Fibroblast of peridontal ligament (primary cell): ENCODE measurements around the gene STYXL1.

Source experiments
- DNase-seq: peaks from one replicate; pipeline ENCODE4 v3.0.0-alpha.2; 2010; ENCODE audit errors: extremely low read depth

The STYXL1 gene

DNA sequence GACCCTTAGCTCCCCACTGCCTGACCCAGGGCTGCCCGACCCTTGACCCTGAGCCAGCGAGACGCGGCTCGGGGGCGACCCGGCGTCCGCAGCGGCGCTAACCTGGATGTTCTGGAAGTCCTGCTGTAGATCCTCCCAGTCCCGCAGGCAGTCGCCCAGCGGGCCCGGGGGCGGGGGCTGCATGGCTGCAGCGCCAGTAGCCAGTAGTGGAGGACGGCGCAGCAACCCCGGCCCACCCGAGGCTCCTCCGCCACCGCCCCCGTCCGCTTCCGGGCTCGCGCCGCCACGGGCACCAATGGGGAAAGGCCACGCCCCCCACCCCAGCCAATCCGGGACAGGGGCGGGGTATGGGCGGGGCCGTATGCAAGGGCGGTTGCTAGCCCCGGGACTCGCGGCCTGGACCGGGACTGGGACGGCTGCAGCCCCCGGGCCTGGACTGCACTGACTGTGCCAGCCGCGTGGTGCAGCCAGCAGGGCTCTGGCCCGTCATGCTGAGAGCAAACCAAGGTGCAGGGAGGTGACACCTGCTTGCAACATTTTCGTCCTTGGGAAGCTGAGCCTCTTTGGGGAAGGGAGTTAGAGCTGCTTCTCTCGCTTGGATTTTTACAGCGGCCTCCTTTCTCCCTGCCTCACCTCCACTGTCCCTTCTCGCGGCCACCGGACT is 53.3 kb downstream of the STYXL1 start, which contains the start of gene TMEM120A:
TMEM120A (minus strand) TSS at position 208 of the 664 bp plus-strand sequence; CDS start at position 183, 25 bp downstream.
- peak; percentile 82 for DNase-seq

DNA sequence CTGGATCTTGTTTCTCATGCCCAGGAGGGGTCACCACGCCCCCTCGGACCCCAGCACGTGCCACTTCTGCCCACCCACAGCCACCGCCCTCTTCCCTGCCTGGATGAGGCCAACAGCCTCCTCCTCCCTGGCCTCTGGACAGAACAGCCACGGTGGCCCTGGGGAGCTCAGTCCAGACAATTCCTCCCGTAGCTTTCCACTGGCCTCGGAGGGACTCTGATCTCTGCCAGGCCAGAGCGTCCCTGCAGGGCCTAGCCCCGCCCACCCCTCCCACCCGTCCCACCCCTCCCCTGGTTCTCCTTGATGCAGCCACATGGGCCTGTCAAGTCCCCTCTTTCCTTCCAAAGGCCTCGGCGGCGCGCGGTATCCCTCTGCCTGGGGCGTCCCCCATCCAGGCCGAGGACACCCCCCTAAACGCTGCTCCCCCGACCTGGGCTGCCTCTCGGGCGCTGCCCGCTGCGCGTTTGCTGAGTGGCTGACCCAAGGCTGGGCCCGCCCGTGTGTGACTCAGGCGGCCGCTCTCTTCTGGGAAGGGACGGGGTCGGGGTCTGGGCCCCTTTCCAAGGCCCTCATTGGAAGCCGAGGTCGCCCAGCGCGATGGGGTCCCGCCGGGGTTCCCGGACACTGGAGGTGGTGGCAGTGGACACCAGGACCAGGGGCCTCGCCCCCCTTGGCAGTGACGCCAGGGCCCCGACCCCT is 54.0 kb downstream of the STYXL1 start:
- peak; percentile 52 for DNase-seq

DNA sequence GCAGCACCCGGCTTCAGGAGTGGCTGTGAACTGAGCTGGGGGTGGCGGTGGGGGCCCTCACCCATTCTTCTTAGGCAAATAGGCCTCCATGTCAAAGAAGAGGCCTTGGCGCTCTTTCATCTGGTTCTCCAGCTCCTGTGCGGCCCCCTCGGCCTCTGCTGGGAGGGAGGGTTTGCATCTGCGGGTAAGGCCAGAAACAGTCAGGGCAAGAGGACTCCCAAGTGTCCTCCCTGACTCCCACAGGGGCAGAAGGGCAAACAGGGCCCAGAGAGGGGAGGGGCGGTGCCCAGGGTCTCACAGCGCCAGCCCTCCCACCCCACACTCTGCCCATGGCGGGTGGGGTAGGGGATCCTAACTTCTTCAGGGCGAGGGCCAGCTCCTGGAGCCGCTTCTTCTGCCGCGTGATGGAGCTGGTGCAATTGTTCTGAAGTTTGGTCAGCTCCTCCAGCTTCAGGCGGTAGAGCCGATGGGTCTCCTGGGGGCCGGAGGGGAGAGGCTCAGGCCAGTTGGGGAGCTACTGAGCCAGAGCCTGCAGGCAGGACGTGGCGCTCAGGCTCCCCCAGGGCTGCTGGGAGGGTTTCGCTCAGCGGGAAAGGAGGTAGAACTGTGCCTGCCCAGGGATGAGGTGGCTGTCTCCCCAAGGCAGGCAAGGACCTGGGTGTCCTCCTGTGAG is 55.6 kb downstream of the STYXL1 start:
- DNase-seq, result no peak

DNA sequence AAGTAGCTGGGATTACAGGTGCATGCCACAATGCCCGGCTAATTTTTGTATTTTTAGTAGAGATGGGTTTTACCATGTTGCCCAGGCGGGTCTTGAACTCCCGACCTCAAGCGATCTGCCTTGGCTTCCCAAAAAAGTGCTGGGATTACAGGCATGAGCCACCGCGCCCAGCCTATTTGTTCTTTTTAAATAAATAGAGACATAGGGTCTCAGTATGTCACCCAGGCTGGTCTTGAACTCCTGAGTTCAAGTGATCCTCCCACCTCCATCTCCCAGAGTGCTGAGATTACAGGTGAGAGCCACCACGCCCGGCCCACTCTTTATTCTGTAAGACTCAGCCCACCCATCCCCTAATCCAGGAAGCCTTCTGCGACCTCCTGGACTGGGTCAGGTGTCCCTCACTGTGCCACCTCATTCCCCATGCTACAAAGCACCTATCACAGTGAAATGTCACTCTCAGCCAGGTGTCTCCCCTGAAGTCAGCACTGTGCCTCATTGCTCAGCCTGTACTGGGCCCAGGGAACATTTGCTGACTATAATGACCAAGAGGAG is 56.2 kb downstream of the STYXL1 start:
- no peak for DNase-seq

DNA sequence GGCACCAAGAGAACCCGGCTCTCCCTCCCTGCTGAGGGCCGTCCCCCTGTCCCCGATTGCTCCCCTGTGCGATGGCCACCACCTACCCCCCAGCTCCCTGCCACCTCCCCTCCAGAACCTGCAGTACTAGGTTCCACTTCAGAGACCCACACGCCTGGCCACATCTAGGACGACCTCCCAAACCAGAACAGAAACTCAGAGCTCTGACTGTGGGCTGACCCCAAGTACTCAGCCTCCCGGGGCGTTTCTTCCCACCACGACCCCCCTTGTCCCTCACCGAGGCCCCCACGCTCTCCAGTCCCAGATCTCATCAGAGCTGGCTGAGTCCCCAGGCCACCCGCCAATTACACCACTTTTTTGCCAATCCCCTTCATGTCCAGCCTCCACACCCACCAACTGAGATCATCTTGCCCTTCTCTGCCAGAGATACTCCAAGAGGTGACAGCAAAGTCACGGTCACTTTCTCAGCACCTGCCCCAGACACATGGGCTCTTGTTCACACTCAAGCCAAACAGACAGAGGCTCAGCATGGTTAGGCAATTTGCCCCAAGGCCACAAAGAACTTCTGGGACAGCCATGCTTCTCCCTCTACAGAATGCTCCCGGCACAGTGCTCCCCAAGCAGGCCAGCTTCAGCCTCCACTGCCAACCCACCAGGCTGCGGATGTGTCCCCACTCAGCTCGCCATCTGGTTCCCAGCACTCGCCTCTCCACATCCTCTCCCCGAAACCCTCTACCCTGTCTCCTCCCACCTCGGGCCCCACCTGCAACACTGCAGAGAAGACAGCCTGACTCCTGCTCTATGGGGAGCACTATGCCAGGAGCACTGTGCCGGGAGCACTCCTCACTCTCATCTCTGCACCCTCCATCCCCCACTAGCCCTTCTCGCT is 58.1 kb downstream of the STYXL1 start:
- no peak for DNase-seq

DNA sequence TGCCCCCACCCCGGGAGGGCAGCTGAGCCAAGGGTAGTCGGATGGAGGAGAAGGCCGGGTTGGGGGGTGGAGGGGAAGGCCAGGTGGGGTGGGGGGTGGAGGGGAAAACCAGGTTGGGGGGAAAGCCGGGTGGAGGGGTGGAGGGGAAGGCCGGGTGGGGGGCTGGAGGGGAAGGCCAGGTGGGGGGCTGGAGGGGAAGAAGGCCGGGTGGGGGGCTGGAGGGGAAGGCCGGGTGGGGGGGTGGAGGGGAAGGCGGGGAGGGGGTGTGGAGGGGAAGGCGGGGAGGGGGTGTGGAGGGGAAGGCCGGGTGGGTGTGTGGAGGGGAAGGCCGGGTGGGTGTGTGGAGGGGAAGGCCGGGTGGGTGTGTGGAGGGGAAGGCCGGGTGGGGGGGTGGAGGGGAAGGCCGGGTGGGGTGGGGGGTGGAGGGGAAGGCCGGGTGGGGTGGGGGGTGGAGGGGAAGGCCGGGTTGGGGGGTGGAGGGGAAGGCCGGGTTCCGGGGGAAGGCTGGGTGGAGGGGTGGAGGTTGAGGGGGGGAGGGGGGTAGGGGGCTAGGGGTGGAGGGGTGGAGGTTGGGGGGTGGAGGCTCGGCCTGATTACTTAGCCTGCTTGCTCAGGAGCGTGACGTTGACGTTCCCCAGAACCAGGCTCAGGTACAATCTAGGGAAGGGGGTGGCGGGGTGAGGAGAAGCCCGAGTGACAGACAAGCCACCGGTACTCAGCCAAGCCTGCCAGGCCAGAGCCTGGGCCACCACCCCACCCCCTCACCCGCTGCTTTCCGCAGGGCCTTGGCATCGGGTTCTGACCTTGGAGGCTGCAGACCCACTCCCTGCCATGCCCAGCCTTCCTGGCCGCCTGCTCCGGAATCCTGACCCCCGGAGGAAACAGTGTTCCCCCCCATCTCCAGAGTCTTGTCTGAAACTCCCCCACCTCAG is 59.0 kb downstream of the STYXL1 start:
- DNase-seq, result no peak

DNA sequence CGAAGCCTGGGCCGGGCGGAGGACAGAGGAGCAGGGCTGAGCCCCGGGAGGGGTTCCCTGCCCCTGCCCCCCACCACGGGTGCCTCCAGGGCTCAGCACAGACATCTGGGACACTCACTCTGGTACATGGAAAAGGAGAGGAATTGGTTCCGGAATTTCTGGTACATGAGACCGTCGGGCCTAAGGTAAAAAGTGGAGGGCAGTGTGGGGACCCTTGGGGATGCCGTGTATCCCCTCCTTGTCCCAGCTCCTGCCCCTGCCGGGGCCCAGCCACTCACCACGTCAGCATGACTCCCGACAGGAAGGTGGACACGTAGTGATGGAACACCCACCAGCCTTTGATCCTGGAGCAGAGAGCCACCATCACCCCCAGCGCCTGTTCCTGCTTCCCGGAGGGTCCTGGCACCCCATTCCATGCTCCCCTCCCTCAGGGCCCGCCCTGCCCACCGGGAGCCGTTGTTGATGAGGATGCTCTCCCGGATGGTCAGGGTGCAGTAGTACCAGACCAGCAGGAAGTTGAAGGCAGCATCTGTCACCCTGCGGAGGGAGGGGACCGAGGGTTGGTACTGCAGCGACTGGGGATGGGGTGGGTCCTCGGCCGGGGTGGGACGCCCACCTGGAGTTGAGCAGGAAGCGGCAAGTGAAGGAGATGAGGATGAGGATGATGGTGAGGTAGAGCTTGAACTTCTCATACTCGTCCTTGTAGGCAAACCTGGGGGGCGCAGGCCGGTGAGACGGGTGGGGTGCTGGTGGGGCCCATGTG is 59.8 kb downstream of the STYXL1 start:
- DNase-seq, result no peak

DNA sequence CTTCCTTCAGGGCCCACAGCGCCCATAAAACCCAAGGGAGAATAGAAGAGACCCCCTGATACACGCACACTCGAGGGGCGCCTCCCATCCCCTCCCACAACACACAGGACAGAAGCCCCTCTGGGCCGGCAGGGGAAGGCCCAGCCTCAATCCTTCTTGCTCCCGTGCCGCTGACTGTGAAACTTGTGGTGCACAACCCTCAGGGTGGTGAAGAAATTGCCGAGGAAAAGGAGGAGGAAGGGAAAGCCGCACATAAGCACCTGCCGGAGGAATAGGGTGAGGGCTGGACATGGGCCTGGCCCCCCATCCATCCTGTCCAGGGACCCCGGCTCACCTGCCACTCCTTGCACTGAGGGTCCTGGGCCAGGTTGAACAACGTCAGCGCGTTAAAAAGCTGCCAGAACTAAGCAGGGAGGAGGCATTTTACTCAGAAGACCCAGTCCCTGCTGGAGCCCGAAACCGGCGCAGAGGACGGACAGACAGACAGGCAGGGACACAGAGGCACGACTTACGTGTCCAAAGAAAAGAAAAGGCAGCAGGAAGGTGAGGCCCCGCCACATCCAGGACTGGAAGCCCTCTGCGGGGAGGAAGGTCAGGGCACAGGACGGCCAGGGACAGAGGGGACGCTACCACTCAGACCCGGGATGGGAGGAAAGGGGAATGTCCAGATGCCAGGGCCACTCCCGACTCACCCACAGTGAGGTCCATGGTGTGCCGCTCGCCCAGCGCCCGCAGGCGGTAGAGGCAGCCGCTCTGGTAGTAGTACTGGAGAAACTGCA is 60.6 kb downstream of the STYXL1 start:
- no peak for DNase-seq

DNA sequence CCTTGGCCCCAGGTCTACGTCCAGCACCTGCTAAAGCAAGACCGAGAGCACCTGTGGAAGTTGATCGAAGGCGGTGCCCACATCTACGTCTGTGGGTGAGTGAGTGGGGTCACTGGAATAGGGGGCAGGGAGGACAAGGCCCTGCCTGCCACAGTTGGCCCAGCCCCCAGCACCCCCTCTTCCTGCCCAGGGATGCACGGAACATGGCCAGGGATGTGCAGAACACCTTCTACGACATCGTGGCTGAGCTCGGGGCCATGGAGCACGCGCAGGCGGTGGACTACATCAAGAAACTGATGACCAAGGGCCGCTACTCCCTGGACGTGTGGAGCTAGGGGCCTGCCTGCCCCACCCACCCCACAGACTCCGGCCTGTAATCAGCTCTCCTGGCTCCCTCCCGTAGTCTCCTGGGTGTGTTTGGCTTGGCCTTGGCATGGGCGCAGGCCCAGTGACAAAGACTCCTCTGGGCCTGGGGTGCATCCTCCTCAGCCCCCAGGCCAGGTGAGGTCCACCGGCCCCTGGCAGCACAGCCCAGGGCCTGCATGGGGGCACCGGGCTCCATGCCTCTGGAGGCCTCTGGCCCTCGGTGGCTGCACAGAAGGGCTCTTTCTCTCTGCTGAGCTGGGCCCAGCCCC is 61.5 kb downstream of the STYXL1 start:
- no peak for DNase-seq

DNA sequence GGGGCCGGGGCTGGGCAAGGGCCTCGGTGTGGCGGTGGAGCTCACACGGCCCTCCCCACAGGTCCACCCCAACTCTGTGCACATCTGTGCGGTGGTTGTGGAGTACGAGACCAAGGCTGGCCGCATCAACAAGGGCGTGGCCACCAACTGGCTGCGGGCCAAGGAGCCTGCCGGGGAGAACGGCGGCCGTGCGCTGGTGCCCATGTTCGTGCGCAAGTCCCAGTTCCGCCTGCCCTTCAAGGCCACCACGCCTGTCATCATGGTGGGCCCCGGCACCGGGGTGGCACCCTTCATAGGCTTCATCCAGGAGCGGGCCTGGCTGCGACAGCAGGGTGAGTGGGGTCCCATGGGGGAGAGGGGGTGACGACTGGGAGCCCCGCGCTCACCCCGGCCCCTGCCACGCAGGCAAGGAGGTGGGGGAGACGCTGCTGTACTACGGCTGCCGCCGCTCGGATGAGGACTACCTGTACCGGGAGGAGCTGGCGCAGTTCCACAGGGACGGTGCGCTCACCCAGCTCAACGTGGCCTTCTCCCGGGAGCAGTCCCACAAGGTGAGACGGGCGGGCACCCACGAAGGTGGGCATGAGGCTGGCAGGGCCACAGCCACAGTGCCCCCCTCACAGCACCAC is 62.2 kb downstream of the STYXL1 start:
- no peak for DNase-seq

DNA sequence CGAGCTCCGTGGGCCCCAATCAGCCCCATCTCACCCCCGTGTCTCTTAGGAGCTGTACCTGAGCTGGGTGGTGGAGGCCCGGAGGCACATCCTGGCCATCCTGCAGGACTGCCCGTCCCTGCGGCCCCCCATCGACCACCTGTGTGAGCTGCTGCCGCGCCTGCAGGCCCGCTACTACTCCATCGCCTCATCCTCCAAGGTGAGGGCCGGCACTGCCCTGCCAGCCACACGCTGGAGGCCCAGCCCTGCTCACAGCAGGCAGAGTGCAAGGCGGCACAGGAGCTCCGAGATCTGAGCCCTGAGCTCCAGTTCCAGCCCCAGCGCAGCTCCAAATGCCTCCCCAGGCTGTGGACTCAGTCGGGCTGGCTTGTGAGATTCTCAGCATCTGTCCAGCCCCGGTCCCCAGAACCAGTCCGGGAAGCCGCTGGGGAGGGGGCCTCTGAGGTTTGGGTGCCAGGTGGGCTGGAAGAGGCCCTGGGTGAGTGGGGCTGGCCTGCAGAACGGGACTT is 62.7 kb downstream of the STYXL1 start:
- no peak for DNase-seq

DNA sequence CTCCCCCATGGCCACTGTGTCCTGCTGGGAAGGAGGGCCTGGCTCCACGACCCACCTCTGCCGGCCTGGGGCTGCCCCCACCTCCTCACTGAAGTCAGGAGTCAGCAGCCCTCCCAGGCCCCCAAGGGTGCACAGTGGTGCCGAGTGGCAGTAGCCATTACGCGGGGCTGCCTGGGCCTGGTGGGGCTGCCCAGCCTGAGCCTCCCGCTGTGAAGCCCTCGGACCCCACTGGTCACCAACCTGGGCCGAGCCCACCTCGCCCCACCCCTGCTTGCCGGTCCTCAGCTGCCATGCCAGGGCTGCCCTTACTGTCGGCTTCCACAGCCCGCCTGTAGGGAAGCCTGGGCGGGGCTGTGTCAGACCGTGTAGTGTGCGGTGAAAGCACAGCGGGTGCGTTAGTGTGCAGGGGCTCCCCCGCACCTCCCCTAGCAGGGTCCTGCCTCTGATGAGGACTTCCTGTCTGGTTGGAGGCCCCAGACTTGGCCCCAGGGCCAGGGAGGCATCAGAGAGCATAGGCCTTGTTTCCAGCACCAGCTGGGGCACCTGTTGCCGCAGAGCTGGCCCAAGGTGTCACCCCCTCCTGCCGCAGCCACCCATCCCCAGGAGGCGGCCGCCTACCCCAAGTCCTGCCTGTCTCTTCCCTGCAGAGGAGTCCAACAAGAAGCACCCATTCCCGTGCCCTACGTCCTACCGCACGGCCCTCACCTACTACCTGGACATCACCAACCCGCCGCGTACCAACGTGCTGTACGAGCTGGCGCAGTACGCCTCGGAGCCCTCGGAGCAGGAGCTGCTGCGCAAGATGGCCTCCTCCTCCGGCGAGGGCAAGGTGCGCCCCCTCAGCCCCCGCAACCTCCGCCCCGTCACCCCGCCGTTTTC is 63.4 kb downstream of the STYXL1 start:
- no peak for DNase-seq

DNA sequence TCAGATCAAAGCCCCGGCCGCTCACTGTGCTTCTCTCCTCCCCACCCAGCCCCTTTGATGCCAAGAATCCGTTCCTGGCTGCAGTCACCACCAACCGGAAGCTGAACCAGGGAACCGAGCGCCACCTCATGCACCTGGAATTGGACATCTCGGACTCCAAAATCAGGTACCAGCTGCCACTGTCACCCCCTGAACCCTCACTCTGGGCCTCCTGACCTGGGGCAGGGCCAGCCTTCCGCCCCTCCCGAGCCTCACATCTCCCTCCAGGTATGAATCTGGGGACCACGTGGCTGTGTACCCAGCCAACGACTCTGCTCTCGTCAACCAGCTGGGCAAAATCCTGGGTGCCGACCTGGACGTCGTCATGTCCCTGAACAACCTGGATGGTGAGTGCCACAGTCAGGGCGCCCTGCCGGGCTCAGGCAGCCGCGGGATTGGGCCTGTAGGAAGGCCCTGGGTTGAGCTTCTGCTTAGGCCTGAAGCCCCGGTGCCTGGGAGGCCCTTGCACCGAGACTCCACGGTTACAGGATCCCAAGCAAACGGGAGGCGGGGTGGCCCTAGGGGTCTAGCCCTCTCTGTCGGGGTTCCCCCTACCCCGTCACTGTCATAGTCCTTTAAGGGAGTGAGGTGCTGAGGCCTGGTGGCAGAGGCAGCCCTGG is 64.2 kb downstream of the STYXL1 start:
- no peak for DNase-seq

DNA sequence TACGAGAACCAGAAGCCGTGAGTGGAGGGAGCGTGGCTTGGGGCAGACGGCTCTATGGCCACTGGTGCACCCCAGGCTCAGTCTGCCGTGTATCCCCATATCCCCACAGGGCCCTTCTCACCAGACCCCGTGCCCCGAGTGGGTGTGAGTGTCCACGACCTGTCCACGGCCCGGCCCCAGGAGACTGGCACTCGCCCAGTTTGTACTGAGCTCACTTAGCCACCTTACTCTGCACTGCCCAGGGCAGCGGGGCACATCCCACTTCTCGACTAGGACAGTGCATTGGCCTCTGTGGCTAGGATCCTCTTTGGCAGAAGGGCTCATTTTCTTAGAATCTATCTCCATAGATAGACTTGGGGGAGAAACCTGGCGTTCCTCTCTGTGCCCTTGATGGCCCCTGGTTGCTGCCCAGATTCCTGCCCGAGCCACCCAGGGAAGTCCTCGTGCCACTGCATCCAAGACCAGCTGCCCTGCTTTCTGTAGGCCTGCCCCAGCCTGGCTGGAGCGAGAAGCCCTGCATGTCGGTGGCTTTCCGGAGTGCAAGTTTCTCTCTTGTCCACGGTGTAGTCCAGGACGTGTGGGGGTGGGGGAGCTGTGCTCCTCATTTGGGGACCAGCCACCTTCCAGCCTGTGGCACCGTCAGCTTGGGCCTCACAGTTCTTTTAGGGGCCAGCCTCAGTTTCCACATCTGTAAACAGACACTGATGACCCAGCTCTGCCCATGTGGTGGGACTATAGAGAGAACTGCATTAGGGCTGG is 65.3 kb downstream of the STYXL1 start:
- no peak for DNase-seq
